ENCODE measurements around the gene MACO1.

DNA sequence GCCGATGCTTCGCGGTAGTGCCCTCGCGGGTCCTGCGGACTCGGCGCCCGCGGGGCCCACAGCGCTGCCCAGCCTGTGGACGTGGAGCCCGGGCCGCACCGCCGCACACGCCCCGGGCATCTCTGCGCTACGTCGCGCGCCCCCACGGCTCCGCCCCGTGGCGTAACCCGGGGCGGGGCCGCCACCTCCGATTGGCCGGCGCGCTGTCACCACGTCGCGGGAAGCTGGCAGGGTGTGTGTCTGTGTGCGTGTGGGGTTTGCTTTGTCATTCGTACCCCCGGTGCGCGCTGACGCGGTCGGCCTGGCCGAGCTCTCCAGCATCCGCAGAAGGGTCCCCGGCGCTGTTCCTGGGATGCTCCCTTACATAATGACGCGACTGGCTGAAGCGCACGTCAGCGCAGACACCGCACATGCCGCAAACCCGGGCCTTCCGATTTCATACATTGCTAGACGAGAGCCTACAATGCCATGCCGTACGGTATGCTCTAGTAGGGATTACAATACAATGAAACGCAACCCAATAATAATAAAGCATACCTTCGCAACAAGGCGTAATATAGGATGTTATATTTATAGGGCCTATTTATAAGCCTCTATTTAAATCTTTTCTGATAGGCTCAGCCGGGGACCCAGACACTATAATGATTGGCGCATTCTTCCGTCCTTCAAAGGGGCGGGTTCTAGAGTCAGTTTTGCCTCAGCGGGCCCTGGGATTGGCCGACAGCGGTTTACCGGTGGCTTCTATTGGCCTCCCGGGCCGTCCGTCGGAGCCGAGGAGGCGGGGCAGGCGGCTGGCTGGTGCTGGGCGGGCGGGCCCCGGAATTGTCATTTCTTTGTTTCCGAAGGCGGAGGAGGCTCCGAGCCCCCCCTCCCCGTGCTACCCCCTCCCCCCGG is at the start of gene MACO1:
- TF ChIP-seq POLR2A (IDR thresholded peaks at IDR 0.05; ENCODE audit: low read depth): peak; percentile 80
- TF ChIP-seq, protein P1, sequence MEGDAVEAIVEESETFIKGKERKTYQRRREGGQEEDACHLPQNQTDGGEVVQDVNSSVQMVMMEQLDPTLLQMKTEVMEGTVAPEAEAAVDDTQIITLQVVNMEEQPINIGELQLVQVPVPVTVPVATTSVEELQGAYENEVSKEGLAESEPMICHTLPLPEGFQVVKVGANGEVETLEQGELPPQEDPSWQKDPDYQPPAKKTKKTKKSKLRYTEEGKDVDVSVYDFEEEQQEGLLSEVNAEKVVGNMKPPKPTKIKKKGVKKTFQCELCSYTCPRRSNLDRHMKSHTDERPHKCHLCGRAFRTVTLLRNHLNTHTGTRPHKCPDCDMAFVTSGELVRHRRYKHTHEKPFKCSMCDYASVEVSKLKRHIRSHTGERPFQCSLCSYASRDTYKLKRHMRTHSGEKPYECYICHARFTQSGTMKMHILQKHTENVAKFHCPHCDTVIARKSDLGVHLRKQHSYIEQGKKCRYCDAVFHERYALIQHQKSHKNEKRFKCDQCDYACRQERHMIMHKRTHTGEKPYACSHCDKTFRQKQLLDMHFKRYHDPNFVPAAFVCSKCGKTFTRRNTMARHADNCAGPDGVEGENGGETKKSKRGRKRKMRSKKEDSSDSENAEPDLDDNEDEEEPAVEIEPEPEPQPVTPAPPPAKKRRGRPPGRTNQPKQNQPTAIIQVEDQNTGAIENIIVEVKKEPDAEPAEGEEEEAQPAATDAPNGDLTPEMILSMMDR (IDR thresholded peaks at IDR 0.05): no peak
- TF ChIP-seq POLR2AphosphoS5 (IDR thresholded peaks at IDR 0.05): peak; percentile 68 to 88
- no peak for TF ChIP-seq EP300 (IDR thresholded peaks at IDR 0.05)

Measured in esophagus muscularis mucosa (tissue), 4 donors.